CD4-positive, alpha-beta T cell treated with Interleukin-10 for 1 hour (primary cell): Measurements from ENCODE around the gene OR2T8.
A peak's percentile ranks its signal among the peaks of the same experiment; 100 is the strongest.

Experiments
- DNase-seq: peaks from one replicate; pipeline ENCODE4 v3.0.0-alpha.2; 2020

Gene OR2T8, protein sequence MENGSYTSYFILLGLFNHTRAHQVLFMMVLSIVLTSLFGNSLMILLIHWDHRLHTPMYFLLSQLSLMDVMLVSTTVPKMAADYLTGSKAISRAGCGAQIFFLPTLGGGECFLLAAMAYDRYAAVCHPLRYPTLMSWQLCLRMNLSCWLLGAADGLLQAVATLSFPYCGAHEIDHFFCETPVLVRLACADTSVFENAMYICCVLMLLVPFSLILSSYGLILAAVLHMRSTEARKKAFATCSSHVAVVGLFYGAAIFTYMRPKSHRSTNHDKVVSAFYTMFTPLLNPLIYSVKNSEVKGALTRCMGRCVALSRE

DNA sequence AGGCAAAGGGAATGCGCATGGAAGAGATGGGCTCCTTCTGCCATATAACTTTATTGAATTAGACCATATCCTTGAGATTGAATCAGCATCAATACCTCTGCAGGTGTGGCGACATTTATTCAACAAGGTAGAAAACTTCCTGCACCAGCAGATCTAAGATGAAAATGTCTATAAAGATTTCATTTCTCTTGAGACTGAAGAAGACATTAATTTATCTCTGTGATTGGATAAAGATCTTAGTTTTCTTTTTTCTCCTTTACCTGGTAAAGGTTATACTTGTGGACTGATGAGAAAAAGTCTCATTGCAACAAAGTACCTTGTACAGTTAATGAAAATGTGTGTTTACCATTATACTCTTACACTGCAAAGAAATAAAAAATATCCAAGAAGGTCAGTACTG lies at the start of gene OR2T8:
TSS of gene OR2T8 (plus strand) at position 301 of the 400 bp plus-strand sequence. CDS start 766 bp downstream, outside the sequence.
- no peak for DNase-seq

DNA sequence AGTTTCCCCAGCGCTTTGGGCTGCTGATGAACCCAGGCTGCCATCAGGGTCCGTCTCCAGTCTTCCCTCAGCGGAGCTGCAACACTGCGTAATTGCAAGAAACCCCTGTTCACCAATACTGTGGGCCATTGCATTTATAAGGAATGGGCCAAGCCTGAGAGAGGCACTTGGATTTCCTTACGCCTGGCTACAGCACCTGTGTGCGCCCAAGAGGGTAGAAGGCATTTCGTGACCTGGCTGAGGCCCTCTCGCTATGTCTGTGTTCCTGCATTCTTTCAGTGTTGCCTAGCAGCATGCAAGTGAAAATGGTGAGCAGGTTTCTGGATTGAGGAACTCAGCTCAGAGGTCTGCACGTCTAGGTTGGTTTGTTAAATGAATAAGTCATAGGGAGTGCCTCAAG lies 36.7 kb upstream of the OR2T8 start:
- no peak for DNase-seq

DNA sequence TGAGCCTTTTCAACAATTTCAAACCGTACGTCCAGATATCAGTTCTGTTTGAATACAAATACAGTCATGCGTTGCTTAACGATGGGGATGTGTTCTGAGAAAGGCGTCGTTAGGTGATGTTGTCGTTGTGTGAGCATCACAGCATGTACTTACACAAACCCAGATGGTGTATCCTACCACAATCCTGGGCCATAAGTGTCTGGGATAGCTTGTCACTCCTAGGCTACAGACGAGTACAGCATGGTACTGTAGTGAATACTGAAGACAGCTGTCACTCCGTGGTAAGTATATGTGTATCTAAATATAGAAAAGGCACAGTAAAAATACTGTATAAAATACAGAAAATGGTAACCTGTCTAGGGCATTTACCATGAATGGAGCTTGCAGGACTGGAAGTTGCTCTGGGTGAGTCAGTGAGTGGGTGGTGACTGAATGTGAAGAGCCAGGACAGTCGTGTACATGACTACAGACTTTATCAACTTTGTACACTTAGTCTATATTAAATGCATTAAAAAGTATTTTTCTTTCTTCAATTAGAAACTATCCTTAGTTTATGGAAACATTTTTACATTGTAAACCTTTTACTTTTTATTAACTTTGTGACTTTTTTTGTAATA lies 35.1 kb upstream of the OR2T8 start:
- DNase-seq: no peak

DNA sequence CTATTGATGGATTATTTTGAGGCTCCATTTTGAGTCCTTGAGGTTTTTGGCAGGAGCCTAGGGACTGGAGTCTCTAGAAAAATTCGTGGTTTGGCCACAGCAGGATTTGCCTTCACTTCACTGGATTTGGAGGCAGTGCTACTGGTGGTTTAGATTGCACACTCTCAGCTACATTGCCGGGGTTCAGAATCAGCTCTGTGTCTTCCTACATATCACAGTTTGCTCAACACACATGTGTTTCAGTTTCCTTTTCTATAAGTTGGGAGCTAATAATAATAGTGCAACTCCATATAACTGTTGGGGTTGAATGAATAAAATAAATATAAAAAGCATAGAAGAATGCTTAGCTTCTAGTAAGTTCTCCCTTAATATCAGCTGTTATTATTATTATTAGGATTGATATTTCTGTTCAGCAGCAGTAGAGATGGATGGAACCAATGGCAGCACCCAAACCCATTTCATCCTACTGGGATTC lies 24.9 kb upstream of the OR2T8 start, which contains the start of gene OR2W3:
TSS of gene OR2W3 (plus strand) at position 425 of the 475 bp plus-strand sequence. CDS start at position 425, 0 bp downstream.
- DNase-seq: no peak

DNA sequence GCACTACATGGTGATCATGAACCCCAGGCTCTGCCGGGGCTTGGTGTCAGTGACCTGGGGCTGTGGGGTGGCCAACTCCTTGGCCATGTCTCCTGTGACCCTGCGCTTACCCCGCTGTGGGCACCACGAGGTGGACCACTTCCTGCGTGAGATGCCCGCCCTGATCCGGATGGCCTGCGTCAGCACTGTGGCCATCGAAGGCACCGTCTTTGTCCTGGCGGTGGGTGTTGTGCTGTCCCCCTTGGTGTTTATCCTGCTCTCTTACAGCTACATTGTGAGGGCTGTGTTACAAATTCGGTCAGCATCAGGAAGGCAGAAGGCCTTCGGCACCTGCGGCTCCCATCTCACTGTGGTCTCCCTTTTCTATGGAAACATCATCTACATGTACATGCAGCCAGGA lies 24.1 kb upstream of the OR2T8 start:
- DNase-seq: no peak

DNA sequence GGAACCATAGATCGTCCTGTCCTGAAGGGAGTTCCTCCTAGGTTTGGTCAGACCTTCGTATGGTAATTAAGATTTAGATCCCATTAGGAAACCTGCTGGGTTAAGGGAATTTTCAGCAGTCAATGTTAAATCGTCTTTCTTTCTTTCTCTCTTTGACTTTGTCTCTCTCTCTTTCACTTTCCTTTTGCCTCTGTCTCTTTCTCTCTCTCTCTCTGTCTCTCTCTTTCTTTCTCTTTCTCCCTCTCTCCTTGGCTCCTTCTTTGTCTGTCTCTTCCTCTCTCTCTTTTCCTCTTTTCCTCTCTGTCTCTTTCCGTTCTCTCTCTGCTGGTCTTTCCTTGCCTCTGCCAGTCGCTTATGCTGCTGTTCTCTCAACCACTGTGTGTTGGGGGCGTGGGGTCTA lies 15.9 kb upstream of the OR2T8 start:
- DNase-seq: no peak

DNA sequence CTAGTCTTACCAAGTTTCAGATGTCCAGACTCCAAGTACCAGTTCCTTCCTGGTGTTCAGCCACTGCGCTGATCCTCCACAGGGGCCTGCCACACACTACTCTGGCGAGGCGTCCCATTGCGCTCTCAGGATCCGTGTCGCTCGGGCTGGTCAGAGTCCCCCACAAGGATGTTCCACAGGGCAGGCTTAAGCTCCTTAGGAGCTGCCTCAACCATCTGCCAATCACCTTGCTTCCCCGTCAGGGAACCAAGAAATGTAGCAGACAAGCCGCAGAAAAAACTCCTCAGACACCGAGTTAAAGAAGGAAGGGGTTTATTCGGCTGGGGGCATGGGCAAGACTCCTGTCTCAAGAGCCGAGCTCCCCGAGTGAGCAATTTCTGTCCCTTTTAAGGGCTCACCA lies 14.9 kb upstream of the OR2T8 start:
- no peak for DNase-seq

DNA sequence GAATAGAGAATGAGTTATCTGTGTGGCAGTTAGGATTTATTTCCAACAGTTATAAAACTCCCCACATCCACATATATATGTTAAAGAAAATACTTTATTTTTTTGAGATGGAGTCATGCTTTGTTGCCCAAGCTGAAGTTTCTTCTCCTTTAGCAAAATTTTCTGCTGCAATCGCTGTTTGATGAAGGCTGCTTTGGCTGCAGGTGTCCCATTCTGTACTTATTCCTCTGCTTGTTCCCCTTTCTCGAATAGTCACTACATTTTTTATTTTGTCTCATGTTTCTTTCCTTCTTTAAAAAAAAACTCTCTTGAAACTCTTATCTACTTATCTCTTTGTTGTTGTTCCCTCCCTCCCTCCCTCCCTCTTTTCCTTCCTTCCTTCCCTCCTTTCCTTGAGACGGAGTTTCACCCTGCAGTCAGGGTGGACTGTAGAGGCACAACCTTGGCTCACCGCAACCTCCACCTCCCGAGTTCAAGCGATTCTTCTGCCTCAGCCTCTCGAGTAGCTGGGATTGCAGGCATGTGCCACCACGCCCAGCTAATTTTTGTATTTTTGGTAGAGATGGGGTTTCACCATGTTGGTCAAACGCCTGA lies 14.0 kb upstream of the OR2T8 start:
- DNase-seq: no peak

DNA sequence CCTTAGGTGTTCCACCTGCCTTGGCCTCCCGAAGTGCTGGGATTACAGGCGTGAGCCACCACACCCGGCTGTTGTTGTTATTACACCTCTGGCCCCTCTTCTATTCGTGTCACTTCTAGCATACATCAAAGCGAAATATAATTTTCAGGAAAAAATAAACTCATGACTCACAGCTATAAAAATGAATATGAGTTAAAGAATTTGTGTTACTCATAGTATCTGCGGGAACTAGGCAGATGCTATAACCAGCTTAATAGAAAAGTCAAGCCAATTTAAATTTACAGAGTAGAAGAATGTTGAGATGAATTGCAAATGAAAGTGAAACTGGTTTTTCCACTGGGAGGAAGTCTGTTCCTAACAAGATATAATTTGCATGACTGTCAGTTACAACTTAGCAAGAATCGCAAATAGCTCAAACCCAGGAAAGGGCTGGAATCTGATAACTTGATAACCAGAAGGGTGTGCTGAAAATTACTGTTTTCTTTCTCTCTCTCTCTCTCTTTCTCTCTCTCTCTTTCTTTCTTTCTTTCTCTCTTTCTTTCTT lies 13.5 kb upstream of the OR2T8 start:
- peak; percentile 26 for DNase-seq

DNA sequence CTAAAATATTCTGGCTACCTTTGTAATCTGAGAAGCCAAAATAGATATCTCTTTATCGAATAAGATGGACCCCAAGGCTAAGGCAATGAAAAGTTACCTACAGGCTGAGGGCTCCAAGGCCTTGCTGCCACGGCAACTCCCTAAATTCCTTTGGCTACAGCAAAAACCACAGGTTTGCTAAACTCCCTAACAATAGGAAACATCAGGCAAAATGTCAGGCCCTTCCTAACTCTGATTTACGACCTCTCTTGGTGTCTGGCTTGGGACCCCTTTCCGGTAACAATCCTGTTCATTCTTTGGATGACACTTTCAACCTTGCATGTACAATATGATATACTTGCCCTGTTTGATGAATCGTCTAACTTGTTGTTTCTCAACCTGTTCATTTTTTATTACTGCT lies 11.3 kb upstream of the OR2T8 start:
- DNase-seq: no peak

DNA sequence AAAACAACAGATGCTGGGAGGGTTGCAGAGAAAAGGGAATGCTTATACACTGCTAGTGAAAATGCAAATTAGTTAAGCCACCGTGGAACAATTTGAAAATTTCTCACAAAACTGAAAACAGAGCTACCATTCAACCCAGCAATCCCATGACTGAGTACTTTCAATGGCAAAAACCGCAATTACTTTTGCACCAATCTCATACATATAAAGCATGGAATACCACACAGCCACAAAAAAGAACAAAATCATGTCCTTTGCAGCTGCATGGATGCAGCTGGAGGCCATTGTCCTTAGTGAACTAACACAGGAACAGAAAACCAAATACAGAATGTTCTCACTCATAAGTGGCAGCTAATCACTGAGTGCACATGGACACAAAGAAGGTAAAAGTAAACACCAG lies 6.3 kb upstream of the OR2T8 start:
- DNase-seq: no peak

DNA sequence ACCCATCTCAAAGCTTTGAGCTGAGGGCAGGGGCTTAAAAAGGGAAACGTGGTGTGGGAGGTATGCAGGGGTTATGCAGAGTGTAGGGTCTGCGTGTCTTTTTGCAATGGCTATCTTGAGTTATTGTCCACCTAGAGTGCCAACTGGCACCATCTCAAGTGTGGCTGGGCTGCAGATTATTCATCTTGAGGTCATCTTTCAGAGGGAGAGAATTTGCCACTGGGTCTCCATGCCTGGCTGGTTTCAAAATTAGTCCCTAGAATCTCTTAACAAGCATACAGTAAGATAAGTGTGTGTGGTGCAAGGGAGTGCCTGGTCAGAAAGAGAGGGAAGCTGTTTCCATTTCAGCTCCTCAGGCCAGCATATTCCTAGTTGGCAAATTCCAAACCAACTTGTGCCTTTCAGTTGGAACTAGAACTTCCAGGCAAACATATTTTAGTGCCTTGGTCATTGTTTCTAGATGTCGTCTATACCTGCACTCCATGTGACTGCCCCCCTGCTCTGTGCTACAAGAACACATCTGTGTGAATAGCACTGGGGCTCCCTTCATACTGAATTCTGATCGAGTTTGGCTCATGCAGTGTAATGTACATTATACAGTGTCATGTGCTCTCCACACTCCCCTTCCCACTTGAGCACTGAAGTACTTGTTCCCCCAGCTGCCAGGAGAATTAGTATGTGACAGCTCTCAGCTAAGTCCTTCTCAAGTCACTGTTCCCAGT lies 5.0 kb upstream of the OR2T8 start:
- DNase-seq: no peak

DNA sequence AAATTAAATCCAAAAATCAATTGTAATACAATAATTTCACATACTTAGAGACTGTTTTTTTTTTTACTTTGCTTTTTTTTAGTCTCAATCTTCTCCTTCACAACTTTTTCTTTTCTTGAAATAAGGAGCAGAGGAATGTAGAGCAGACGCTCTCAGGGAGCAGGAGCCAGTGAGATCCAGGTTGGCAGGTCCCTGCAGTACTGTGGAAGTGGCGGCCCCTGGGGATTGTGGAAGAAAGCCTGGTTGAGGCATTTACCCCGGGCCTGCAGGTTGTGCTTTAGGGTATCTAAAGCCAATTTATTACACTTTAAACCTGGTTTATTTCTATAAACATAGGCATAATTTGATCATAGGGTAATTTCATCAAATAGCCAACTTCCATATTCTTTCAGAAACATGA lies 3.9 kb downstream of the OR2T8 start:
- DNase-seq: no peak

DNA sequence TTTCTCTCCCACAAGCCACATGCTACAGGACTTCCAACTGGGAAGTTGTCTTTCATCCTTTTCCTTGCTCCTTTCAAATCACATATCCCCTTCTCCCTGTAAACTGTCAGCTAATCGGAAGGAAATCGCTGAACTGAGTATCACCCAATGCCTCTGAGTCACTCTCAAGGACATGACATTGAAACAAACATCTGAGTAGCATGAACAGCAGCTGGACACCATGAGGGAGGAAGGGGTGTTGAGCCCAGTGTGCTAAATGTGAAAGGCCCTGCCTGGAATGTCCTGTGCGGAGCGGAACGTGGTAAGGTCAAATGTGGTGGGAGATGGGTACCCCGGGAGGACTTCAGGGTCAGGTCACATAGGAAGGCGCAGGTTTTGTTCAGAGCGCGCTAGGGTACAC lies 4.8 kb downstream of the OR2T8 start, which contains the start of gene OR2AJ1:
TSS of gene OR2AJ1 (plus strand) at position 22 of the 400 bp plus-strand sequence. CDS start 8,880 bp downstream, outside the sequence.
- no peak for DNase-seq

DNA sequence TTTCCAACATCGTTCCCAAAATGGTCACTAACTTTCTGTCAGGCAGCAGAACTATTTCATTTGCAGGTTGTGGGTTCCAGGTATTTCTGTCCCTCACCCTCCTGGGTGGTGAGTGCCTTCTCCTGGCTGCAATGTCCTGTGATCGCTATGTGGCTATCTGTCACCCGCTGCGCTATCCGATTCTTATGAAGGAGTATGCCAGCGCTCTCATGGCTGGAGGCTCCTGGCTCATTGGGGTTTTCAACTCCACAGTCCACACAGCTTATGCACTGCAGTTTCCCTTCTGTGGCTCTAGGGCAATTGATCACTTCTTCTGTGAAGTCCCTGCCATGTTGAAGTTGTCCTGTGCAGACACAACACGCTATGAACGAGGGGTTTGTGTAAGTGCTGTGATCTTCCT lies 13.9 kb downstream of the OR2T8 start:
- DNase-seq: no peak

DNA sequence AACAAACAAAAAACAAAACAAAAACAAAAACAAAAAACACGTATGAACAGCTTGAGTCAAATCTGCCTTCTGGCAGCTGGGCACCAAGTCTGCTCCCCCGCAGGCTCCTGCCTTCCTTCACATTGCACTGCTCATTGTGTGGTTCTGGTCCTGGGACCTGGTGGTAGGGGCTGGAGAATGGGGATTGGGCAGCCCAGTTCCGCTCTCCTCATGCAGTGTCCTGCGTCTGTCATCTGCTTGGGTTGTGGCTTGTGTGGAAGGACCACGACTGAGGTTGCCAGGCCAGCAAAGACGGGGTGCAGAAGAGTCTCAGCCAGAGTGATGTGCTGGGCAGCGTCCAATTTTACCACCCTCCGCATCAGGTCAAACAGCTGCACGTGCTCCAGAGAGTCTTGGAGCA lies 15.7 kb downstream of the OR2T8 start:
- no peak for DNase-seq

DNA sequence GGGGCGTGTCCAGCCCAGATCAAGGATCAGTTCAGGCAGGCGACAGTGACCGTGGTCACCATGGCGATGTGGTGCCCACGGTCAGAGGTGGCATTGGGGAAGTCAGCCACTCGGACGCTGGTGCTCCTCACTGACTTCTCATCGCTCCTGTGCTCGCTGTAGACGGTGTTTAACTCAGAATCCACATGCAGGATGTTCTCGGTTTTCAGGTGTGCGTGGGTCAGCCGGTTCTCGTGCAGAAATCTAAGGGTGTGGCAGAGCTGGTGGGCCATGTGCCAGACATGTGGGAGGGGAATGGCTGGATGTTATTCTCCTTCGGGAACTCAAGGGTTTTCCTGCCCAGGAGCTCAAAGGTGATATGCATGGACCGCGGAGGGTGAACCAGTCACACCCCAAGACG lies 16.4 kb downstream of the OR2T8 start:
- no peak for DNase-seq

DNA sequence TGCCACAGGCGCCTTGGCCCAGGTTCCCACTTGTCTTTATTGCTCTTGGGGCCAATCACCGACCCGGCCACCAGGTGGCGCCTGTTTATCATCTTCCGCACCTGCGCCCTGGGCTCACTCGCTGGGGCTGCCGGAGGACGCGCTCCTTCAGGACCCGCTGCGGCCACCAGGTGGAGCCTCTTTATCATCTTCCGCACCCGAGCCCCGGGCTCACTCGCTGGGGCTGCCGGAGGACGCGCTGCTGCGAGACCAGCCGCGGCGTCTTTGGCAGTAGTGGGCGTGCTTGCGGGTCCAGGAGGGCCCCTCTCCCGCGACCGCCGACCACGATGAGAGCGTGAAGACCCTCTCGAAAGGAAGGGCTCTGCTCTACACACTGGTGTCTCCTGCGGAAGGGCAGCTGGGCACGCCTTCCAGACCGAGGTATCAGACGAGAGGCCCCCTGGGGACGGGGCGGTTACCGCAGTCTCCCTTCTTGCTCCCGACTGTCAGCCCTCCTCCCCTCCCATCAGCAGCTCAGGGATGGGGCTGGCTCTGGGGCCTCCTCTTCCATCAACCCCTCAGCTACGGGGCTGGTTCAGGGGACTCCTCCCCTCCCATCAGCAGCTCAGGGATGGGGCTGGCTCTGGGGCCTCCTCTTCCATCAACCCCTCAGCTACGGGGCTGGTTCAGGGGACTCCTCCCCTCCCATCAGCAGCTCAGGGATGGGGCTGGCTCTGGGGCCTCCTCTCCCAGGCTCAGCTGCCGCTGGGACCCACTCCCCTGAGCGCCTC lies 17.1 kb downstream of the OR2T8 start:
- peak; percentile 86 for DNase-seq

DNA sequence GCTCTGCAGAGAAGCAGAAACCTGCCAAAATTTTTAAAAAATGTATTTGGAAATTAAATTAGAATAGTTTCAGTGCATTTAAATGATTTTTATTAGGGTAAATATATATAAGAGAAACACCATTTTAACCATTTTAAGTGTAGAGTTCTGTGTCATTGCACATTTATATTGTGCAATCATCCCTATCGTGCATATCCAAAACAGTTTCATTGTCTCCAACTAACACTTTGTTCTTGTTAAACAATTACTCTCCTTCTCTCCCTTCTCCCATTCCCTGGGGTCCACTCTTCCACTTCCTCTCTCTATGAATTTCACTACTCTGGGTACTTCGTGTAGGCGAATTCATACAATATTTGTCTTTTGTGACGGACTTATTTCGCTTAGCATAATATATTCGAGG lies 22.6 kb downstream of the OR2T8 start:
- no peak for DNase-seq

DNA sequence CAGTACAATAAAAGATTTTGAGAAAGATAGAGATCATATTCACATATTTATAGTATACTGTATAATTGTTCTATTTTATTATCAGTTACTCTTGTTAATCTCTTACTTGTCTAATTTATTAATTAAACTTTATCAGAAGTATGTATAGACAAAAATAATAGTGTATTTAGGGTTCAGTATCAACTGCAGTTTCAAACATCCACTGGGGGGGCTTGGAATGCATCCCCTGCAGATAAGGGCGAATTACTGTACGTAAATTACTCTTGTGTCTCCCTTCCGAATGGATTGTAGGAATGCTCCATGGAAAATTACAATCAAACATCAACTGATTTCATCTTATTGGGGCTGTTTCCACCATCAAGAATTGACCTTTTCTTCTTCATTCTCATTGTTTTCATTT lies 28.5 kb downstream of the OR2T8 start, which contains the start of gene OR2L8:
TSS of gene OR2L8 (plus strand) at position 301 of the 400 bp plus-strand sequence. CDS start at position 301, 0 bp downstream.
- DNase-seq: no peak

DNA sequence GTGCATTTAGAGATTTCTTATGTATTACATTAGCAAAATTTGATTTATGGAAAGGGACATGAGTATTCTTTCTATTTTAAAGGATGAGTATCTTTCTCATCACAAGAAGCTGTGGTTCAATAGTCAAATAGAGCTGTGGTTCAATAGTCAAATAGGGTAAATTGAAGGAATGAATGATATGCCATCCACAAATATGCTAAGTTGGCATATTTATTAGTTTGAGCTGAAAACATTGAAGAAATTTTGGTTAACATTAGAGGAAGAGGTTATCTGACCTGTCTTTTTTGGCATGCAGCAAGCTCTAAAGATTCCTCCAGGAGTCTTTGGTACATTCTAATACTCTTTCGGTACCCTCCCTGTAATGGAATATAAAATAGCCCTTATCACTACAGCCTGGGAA lies 33.4 kb downstream of the OR2T8 start:
- DNase-seq: no peak

DNA sequence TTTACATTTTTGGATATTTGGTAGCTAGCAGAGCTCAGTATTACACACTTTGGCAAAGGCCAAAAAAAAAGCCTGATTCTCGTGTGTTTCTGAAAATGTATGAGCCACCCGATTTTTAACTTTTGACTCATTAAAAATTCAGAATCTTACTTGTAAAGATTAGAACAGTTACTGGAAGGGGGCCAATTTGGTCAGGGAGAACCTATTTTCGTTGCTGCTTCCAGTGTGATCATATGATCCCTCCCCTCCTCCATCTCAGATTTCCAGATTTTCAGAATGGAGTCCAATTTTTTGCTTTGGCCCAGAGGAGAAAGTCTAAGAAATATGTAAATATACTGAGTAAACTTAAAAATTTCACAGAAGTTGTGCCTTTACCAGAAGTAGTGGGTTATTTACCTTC lies 41.7 kb downstream of the OR2T8 start:
- no peak for DNase-seq
